Measurements from ENCODE around the gene OR4C6.

OR4C6 gene

GRCh38 chr11:55661901-55662300 is at the start of gene OR4C6:
Gene OR4C6 (plus strand): TSS chr11:55662201. CDS start chr11:55665167, 2,966 bp downstream.
- in situ Hi-C loops (cut with HindIII; ENCODE audit: low pct_unique_long_range_greater_than_20kb, low sequenced_read_pairs) = no loop called here
- no peak for TF ChIP-seq JUND (IDR thresholded peaks at IDR 0.05; ENCODE audit: low read depth)

GRCh38 chr11:55624531-55624930 is 37.5 kb upstream of the OR4C6 start:
- in situ Hi-C loops (cut with HindIII; ENCODE audit: low pct_unique_long_range_greater_than_20kb, low sequenced_read_pairs) = no loop called here
- no peak for DNase-seq (ENCODE audit: low read depth in 1 of 2, low spot score in 1 of 2)
- TF ChIP-seq JUND (IDR thresholded peaks at IDR 0.05; ENCODE audit: low read depth) = no peak

More at GRCh38 chr11:55661901-55662300, at the start of gene OR4C6:
- DNase-seq (ENCODE audit: low read depth in 1 of 2, low spot score in 1 of 2) = no peak

- no peak for DNase-seq (ENCODE audit: low read depth in 1 of 2, low spot score in 1 of 2)
- in situ Hi-C loops (cut with HindIII; ENCODE audit: low pct_unique_long_range_greater_than_20kb, low sequenced_read_pairs) = no loop called here
- no peak for TF ChIP-seq JUND (IDR thresholded peaks at IDR 0.05; ENCODE audit: low read depth)
These were observed 27.2 kb upstream of the OR4C6 start, which contains the start of gene OR4P4 for GRCh38 chr11:55634813-55635212. Gene OR4P4 (plus strand): TSS chr11:55635113.

- no peak for DNase-seq (ENCODE audit: low read depth in 1 of 2, low spot score in 1 of 2)
- no peak for TF ChIP-seq JUND (IDR thresholded peaks at IDR 0.05; ENCODE audit: low read depth)
These were observed 14.0 kb upstream of the OR4C6 start, which contains the start of gene OR4S2 for GRCh38 chr11:55648027-55648426. Gene OR4S2 (plus strand): TSS chr11:55648327. CDS start chr11:55650904, 2,577 bp downstream.

GRCh38 chr11:55652560-55652959 is 9.4 kb upstream of the OR4C6 start:
- DNase-seq (ENCODE audit: low read depth in 1 of 2, low spot score in 1 of 2) = no peak
- in situ Hi-C loops (cut with HindIII; ENCODE audit: low pct_unique_long_range_greater_than_20kb, low sequenced_read_pairs) = no loop called here
- no peak for TF ChIP-seq JUND (IDR thresholded peaks at IDR 0.05; ENCODE audit: low read depth)

More at GRCh38 chr11:55648027-55648426, 14.0 kb upstream of the OR4C6 start, which contains the start of gene OR4S2:
- in situ Hi-C loops (cut with HindIII; ENCODE audit: low pct_unique_long_range_greater_than_20kb, low sequenced_read_pairs) = no loop called here

- in situ Hi-C loops (cut with HindIII; ENCODE audit: low pct_unique_long_range_greater_than_20kb, low sequenced_read_pairs) = no loop called here
- DNase-seq (ENCODE audit: low read depth in 1 of 2, low spot score in 1 of 2) = no peak
- no peak for TF ChIP-seq JUND (IDR thresholded peaks at IDR 0.05; ENCODE audit: low read depth)
These were observed 6.9 kb upstream of the OR4C6 start for GRCh38 chr11:55655096-55655495.

- DNase-seq (ENCODE audit: low read depth in 1 of 2, low spot score in 1 of 2) = no peak
- in situ Hi-C loops (cut with HindIII; ENCODE audit: low pct_unique_long_range_greater_than_20kb, low sequenced_read_pairs) = no loop called here
- TF ChIP-seq JUND (IDR thresholded peaks at IDR 0.05; ENCODE audit: low read depth) = no peak
These were observed 3.9 kb upstream of the OR4C6 start for GRCh38 chr11:55658031-55658573.

GRCh38 chr11:55658608-55659007 is 3.4 kb upstream of the OR4C6 start:
- in situ Hi-C loops (cut with HindIII; ENCODE audit: low pct_unique_long_range_greater_than_20kb, low sequenced_read_pairs) = no loop called here
- DNase-seq (ENCODE audit: low read depth in 1 of 2, low spot score in 1 of 2) = no peak
- no peak for TF ChIP-seq JUND (IDR thresholded peaks at IDR 0.05; ENCODE audit: low read depth)

- no peak for DNase-seq (ENCODE audit: low read depth in 1 of 2, low spot score in 1 of 2)
- no peak for TF ChIP-seq JUND (IDR thresholded peaks at IDR 0.05; ENCODE audit: low read depth)
- in situ Hi-C loops (cut with HindIII; ENCODE audit: low pct_unique_long_range_greater_than_20kb, low sequenced_read_pairs) = no loop called here
These were observed 7.4 kb downstream of the OR4C6 start for GRCh38 chr11:55669376-55669775.

- TF ChIP-seq JUND (IDR thresholded peaks at IDR 0.05; ENCODE audit: low read depth) = no peak
- in situ Hi-C loops (cut with HindIII; ENCODE audit: low pct_unique_long_range_greater_than_20kb, low sequenced_read_pairs) = no loop called here
- no peak for DNase-seq (ENCODE audit: low read depth in 1 of 2, low spot score in 1 of 2)
These were observed 11.9 kb downstream of the OR4C6 start for GRCh38 chr11:55673860-55674259.

- TF ChIP-seq JUND (IDR thresholded peaks at IDR 0.05; ENCODE audit: low read depth) = no peak
- in situ Hi-C loops (cut with HindIII; ENCODE audit: low pct_unique_long_range_greater_than_20kb, low sequenced_read_pairs) = no loop called here
- DNase-seq (ENCODE audit: low read depth in 1 of 2, low spot score in 1 of 2) = no peak
These were observed 35.8 kb downstream of the OR4C6 start for GRCh38 chr11:55697817-55698216.

GRCh38 chr11:55701429-55701828 is 39.4 kb downstream of the OR4C6 start:
- in situ Hi-C loops (cut with HindIII; ENCODE audit: low pct_unique_long_range_greater_than_20kb, low sequenced_read_pairs) = no loop called here
- no peak for TF ChIP-seq JUND (IDR thresholded peaks at IDR 0.05; ENCODE audit: low read depth)
- no peak for DNase-seq (ENCODE audit: low read depth in 1 of 2, low spot score in 1 of 2)

- in situ Hi-C loops (cut with HindIII; ENCODE audit: low pct_unique_long_range_greater_than_20kb, low sequenced_read_pairs) = no loop called here
- TF ChIP-seq JUND (IDR thresholded peaks at IDR 0.05; ENCODE audit: low read depth) = no peak
- peak; percentile 40 to 73 for DNase-seq (ENCODE audit: low read depth in 1 of 2, low spot score in 1 of 2)
These were observed 45.0 kb downstream of the OR4C6 start for GRCh38 chr11:55707029-55707428.
